BE2C (cell line): ENCODE measurements around the gene ANXA2R.

Experiments
- DNase-seq: peaks from one replicate; pipeline ENCODE4 v3.0.0-alpha.2; 2020
- H3K27me3 ChIP-seq: fragments of 250-450 bp; sonication (Bioruptor Pico); 2 replicates; pipeline ENCODE4 v1.5.1; 2020; ENCODE audit warnings: mild to moderate bottlenecking
- H3K36me3 ChIP-seq: fragments of 250-450 bp; sonication (Bioruptor Pico); 2 replicates; pipeline ENCODE4 v1.5.1; 2020; ENCODE audit warnings: mild to moderate bottlenecking
- H3K4me1 ChIP-seq: fragments of 250-450 bp; sonication (Bioruptor Pico); 2 replicates; pipeline ENCODE4 v1.5.1; 2020
- H3K4me3 ChIP-seq: 2 replicates; pipeline ENCODE4 v1.5.1; 2011; ENCODE audit warnings: low read depth, low read length
- H3K9me3 ChIP-seq: fragments of 250-450 bp; sonication (Bioruptor Pico); 2 replicates; pipeline ENCODE4 v1.5.1; 2020
- TF ChIP-seq, protein P1 (sequence below): IDR thresholded peaks from 2 replicates; pipeline ENCODE4 v1.5.1; 2012; ENCODE audit warnings: mild to moderate bottlenecking, low read depth, low read length

Gene ANXA2R

DNA sequence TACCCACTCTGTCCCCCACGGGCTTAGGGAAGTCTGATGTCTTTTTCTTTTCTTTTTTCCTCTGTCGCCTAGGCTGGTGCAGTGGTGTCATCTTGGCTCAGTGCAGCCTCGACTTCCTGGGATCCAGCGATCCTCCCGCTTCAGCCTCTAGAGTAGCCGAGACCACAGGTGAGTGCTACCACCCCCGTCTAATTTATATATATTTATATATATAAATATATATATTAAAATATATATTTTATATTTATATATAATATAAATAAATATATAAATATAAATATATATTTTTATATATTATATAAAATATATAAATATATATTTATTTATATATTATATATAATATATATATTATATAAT, 3.3 kb upstream of the ANXA2R start:
- Histone ChIP-seq H3K4me1 (no peaks in the 10 kb centered on the region), H3K4me3 (peak overlapping the region; percentile 81), H3K27me3 (peaks cover 19% of the 10 kb centered on the region), H3K9me3 (no peaks in the 10 kb centered on the region), H3K36me3 (no peaks in the 10 kb centered on the region)
- TF ChIP-seq, protein P1, sequence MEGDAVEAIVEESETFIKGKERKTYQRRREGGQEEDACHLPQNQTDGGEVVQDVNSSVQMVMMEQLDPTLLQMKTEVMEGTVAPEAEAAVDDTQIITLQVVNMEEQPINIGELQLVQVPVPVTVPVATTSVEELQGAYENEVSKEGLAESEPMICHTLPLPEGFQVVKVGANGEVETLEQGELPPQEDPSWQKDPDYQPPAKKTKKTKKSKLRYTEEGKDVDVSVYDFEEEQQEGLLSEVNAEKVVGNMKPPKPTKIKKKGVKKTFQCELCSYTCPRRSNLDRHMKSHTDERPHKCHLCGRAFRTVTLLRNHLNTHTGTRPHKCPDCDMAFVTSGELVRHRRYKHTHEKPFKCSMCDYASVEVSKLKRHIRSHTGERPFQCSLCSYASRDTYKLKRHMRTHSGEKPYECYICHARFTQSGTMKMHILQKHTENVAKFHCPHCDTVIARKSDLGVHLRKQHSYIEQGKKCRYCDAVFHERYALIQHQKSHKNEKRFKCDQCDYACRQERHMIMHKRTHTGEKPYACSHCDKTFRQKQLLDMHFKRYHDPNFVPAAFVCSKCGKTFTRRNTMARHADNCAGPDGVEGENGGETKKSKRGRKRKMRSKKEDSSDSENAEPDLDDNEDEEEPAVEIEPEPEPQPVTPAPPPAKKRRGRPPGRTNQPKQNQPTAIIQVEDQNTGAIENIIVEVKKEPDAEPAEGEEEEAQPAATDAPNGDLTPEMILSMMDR, result no peak
- DNase-seq, result no peak

DNA sequence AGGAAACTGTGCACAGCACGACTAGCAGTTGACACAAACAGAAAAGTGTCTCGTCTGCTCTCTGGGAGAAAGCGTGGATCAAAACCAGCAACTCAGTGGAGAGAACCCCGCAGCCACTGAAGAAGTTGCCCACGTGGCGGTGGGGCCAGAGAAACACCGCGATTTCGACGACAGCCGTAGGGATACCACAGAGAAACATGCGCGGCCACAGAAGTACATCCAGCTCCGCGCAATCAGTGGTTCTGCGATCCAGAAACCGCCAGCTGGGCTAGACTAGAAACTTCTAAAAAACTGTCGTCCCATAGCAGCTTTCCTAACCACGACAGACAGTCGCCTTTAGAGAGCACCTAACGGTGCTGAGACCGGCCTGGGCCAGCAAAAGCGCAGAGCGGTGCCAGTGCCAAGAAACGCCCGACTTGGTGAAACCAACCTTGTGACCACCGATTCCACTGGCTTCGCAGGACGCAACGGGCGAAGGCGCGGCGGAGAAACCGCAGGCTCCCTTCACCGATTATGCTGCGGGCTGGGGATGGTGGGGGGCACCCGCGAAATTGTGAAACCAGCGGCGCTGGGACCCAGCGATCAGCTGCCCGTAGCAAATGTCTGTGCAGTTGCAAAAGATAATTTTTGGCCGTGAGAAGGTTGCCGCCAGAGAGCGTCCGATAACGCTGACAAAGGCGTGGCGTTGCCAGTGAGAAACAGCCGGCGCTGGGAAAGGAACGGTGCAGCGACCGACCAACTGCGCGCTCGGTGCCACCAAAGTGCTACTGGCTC, 2.7 kb upstream of the ANXA2R start:
- H3K27me3 ChIP-seq, result peaks cover 24% of the 10 kb centered on the region
- peak; percentile 67 for DNase-seq
- peak overlapping the region; percentile 81 for H3K4me3 ChIP-seq
- no peaks in the 10 kb centered on the region for H3K36me3 ChIP-seq
- no peaks in the 10 kb centered on the region for H3K4me1 ChIP-seq
- TF ChIP-seq, protein P1, result peak; percentile 23; the same call in 1 of the 2 replicates
- H3K9me3 ChIP-seq, result no peaks in the 10 kb centered on the region

DNA sequence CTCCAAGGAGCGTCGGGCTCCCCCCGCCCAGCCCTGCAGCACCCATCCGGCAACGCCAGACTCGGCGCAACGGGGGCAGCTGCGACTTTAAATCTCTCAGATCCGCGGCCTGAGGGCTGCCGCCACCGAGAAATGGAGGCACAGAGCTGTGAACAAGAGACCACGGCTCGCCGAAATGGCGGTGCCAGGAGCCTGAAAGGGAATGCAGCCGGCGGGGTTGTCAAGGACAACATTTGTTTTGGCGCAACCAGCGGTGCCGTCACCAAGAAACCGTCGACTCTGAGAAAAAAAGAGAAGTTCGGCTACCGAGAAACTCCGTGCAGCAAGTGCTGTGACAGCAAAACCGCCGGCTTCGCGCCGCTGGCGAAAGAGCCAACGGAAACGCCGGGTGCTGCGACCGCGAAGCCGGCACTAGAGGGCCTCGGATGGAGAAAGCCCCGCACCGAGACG, 2.1 kb upstream of the ANXA2R start:
- Histone ChIP-seq H3K27me3 (peaks cover 31% of the 10 kb centered on the region), H3K4me3 (peak overlapping the region; percentile 81), H3K36me3 (no peaks in the 10 kb centered on the region), H3K4me1 (no peaks in the 10 kb centered on the region), H3K9me3 (no peaks in the 10 kb centered on the region)
- DNase-seq, result peak; percentile 76
- TF ChIP-seq, protein P1, result peak; percentile 45

DNA sequence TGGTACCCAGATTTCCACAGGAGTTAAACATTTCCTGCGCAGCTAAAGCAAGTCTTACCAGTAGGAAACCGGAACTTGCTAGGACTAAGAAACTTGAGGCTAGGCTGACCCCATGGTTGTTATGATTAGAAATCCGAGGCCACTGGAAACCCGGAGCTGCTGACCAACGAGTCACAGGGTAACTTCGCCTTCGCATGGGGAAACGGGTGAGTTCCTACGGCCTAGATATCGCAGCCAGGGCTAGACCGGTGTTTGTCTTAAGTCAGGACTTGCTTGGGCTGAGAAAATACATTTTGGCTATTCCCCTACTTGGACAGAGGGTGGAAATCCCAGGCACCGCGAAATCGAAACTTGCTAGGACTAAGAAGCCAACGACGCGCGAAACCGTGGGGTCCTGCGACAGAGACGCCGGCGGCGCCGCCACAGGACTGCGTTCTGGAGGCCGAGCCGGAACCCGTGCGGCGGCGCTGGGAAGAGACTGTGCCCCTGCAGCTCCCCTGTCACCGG, 1.6 kb upstream of the ANXA2R start:
- H3K27me3 ChIP-seq, result peaks cover 35% of the 10 kb centered on the region

DNA sequence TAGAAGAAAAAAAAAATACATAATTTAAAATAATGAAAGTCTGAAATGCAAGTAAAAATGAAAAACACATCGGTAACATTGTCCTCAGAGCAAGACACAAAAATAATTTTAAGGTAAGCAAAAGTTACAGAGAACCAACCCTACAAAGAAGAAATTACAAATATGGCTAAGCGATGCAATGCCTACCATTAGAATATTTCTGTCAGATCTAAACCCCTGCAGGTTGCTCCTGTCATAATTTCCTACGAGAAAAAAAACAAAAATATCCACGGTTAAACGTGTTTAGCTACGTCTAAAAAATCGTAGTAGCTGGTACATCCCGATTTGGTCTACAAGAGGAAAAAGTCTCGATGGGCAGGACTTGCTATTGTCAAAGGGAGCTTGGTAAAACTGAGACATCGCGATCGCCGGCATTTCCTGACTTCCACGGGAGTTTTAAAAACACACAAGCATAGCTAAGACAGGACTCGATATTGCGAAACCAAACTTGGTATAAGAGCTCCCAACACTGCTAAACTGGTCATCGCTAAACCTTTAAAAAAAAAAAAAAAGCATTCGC, 1.1 kb upstream of the ANXA2R start:
- no peaks in the 10 kb centered on the region for H3K4me1 ChIP-seq
- H3K36me3 ChIP-seq, result no peaks in the 10 kb centered on the region
- TF ChIP-seq, protein P1, result no peak
- H3K9me3 ChIP-seq, result no peaks in the 10 kb centered on the region
- H3K4me3 ChIP-seq, result peak overlapping the region; percentile 81
- peaks cover 40% of the 10 kb centered on the region for H3K27me3 ChIP-seq
- DNase-seq, result no peak

More for the DNA sequence above, 1.6 kb upstream of the ANXA2R start:
- Histone ChIP-seq H3K4me1 (no peaks in the 10 kb centered on the region), H3K9me3 (no peaks in the 10 kb centered on the region), H3K36me3 (no peaks in the 10 kb centered on the region), H3K4me3 (peak overlapping the region; percentile 81)
- peak; percentile 75 for DNase-seq
- TF ChIP-seq, protein P1, result no peak; the same call in 1 of the 2 replicates
